ACC112 (cell line): ENCODE data around the gene ZNF256.
"Not testable (repeated sequence)": the region's sequence is repeated elsewhere in the genome, so short reads cannot be mapped to it uniquely, and the experiment has no call there.

Experiments used
- H2AFZ ChIP-seq: fragments of 200-600 bp; sonication (generic); one replicate; pipeline ENCODE4 v1.6.0; 2017; ENCODE audit warnings: antibody characterized with exemption, low read length; ENCODE audit not compliant: unreplicated experiment
- H3K27ac ChIP-seq: fragments of 200-600 bp; sonication (generic); 2 replicates; pipeline ENCODE4 v1.5.1; 2014; ENCODE audit warnings: low read depth, mild to moderate bottlenecking, antibody characterized with exemption, low read length, moderate library complexity
- H3K27me3 ChIP-seq: fragments of 200-600 bp; sonication (generic); 2 replicates; pipeline ENCODE4 v1.6.1; 2014; ENCODE audit warnings: mild to moderate bottlenecking, antibody characterized with exemption, low read length, moderate library complexity, mixed read lengths; ENCODE audit not compliant: insufficient read depth
- H3K36me3 ChIP-seq: fragments of 200-600 bp; sonication (generic); 2 replicates; pipeline ENCODE4 v1.6.1; 2016; ENCODE audit warnings: mild to moderate bottlenecking, antibody characterized with exemption, low read length, moderate library complexity, mixed read lengths; ENCODE audit not compliant: insufficient read depth
- H3K4me1 ChIP-seq: fragments of 200-600 bp; sonication (generic); one replicate; pipeline ENCODE4 v1.6.1; 2016; ENCODE audit warnings: low read length, mixed read lengths; ENCODE audit not compliant: insufficient read depth, unreplicated experiment, control insufficient read depth
- H3K4me3 ChIP-seq: fragments of 200-600 bp; sonication (generic); 2 replicates; pipeline ENCODE4 v1.5.1; 2014; ENCODE audit warnings: mild to moderate bottlenecking, low read depth, low read length
- H3K79me2 ChIP-seq: fragments of 200-600 bp; sonication (generic); one replicate; pipeline ENCODE4 v1.6.0; 2016; ENCODE audit warnings: low read length; ENCODE audit not compliant: control insufficient read depth, unreplicated experiment, insufficient read depth

The ZNF256 gene

DNA sequence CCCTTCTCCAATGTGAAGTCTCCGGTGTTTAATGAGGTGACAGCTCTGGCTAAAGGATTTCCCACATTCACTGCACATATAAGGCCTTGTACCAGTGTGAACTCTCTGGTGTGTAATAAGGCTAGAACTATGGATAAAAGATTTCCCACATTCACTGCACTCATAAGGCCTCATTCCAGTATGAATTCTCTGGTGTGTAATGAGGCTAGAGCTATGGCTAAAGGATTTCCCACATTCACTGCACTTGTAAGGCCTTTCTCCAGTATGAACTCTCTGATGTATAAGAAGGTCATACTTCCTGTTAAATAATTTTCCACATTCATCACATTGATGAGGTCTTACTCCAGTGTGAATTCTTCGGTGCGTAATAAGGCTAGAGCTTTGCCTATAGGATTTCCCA lies 5.9 kb downstream of the ZNF256 start:
- H2AFZ ChIP-seq, result no peak overlapping the region
- H3K4me3 ChIP-seq, result no peak overlapping the region
- no peaks in the 10 kb centered on the region for H3K4me1 ChIP-seq
- no peak overlapping the region for H3K27ac ChIP-seq
- peaks cover 37% of the 10 kb centered on the region for H3K79me2 ChIP-seq
- peaks cover 37% of the 10 kb centered on the region for H3K36me3 ChIP-seq
- H3K27me3 ChIP-seq, result no peaks in the 10 kb centered on the region

DNA sequence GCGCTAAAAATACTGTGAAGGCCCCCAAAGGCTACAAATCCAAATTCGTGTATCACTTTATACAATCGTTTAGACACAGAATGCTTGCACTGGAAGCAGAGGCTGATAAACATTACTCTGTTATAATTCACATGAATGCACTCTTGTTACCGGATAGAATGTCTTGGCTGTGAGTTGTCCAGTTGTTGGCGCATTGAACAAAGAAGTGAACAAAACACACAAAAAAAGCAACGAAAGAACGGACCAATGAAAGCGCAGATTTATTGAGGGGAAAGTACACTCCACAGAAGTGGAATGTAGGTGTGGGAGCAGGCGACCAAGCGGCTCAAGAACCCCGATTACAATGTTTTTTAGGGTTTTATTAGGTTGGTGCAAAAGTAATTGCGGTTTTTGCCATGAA lies 11.8 kb downstream of the ZNF256 start:
- Histone ChIP-seq H2AFZ (no peak overlapping the region), H3K79me2 (peaks cover 7% of the 10 kb centered on the region), H3K36me3 (peaks cover 19% of the 10 kb centered on the region), H3K27me3 (no peaks in the 10 kb centered on the region), H3K4me3 (peak overlapping the region; percentile 94; the same call in 1 of the 2 replicates), H3K4me1 (no peaks in the 10 kb centered on the region), H3K27ac (no peak overlapping the region)

DNA sequence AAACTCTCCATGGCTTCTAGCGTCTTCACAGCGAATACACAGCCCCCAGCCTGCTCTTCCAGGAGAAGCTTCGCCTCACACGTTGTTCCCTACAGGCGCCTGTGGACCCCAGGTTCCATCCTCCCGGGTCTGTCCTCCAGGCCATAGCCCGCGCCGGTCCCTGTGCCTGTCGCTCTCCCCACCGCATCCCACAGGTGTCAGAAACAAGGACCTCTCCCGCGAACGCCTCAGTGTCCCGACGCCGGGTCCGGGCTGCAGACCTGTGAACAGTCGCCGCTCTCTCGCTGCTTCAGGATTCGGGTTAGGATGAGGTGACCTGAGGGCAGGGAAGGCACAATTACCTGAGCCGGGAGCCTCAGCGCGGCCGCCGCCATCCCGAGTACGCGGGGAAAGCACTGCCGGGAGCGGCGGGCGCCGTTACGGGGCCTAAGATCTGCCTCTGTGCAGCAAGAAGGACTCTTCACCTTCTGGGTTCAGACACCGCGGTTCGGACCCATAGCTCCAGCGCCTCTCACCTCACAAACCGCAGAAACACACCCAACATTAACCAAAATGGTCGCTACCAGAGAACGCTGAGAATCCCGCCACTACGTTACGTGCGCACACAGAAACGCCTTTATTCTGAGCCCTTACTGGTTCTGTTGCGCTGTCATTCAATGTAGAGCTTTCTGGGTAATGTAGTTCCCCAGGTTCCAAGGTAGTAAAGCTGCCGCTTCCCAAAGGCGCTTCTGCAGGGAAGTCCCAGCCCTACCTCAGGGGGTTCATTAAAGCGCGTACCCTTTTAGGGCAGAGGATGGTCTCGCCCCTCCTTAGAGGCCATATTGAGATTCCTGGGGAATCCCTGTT lies 12.5 kb downstream of the ZNF256 start, which contains the start of gene ZNF418:
ZNF418 (minus strand) TSS at position 583 of the 846 bp plus-strand sequence. CDS start 1,580 bp downstream, outside the sequence.
- Histone ChIP-seq H3K4me3 (peak within 1 kb of the TSS; percentile 94), H3K79me2 (peaks cover 7% of the 10 kb centered on the region), H3K4me1 (no peaks in the 10 kb centered on the region), H3K27me3 (no peaks in the 10 kb centered on the region), H3K36me3 (peaks cover 24% of the 10 kb centered on the region), H2AFZ (peak within 1 kb of the TSS; percentile 97), H3K27ac (no peak within 1 kb of the TSS)

DNA sequence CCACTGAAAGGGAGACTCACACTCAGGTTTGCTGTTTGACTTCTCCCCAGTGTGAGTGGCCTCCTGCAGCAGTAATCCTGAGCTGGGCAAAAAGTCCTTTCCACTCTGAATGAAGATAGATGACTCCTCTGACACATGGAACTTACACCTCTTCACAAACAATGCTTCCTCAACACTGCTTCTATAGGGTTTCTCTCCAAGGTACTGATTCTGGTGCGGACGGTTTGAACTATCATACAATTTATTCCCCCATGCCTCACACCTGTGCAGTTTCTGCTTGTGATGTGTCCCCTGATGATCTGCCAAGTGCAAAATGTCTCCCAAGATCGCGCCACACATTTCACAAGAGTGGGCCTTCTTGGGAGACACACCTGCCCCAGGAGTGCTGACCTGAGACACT lies 19.9 kb downstream of the ZNF256 start:
- Histone ChIP-seq H3K4me1 (no peaks in the 10 kb centered on the region), H3K4me3 (no peak overlapping the region), H2AFZ (no peak overlapping the region), H3K36me3 (peaks cover 45% of the 10 kb centered on the region), H3K79me2 (no peaks in the 10 kb centered on the region), H3K27me3 (no peaks in the 10 kb centered on the region), H3K27ac (no peak overlapping the region)

DNA sequence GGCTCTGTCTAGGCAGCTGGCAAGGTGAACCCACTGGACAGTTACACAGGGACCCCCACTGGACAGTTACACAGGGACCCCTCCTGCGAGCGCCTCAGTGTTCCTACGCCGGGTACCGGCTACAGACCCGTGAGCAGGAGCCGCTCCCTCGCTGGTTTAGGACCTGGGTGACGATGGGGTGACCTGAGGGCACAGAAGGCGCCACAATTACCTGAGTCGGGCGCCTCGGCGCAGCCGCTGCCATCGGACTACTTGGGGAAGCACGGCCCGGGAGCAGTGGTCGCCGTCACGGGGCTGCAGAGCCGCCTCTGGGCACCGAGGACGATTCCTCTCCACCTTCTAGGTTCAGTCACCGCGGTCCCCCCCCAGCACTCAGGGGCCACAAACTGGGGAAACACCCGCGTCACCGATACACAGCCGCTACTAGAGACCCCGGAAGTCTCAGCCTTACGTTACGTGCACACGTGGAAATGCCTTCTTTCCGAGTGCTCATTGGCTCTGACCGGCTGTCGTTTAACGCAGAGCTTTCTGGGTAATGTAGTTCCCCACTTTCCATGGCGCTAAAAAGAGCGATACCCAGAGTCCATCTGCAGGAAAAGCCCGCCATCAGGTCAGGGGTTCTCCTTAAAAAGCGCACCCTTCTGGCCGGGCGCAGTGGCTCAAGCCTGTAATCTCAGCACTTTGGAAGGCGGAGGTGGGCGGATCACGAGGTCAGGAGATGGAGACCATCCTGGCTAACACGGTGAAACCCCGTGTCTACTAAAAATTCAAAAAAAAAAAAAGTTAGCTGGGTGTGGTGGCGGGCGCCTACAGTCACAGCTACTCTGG lies 31.1 kb downstream of the ZNF256 start, which contains the start of gene ZNF417:
ZNF417 (minus strand) TSS at position 425 of the 828 bp plus-strand sequence; CDS start at position 244, 181 bp downstream.
- H3K4me1 ChIP-seq, H3K27me3 ChIP-seq, H2AFZ ChIP-seq: not testable (repeated sequence)
- Histone ChIP-seq H3K36me3 (peaks cover 10% of the 10 kb centered on the region; the same call in 1 of the 2 replicates), H3K27ac (peak within 1 kb of the TSS; percentile 9; the same call in 1 of the 2 replicates), H3K79me2 (peaks cover 24% of the 10 kb centered on the region), H3K4me3 (peak within 1 kb of the TSS; percentile 97)

DNA sequence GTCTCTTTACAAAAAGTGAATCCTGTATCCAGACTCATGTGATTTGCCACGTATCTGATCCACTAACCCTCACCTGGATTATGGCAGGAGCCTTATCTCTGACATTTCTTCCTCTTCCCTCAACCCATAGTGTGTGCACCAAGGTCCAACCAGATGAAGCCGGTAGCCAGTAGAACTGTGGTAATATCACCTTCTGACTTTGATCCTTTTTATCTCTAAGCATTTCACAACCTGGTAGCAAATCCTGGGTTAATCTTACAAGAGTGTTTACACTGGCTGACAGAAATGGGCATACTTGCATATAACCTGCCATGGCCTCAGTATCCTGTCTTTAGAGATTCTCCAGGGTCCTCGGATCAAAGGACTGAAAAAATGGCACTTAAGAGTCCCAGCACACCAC lies 33.0 kb downstream of the ZNF256 start:
- Histone ChIP-seq H3K27me3 (no peaks in the 10 kb centered on the region), H3K79me2 (peaks cover 24% of the 10 kb centered on the region), H3K4me1 (no peaks in the 10 kb centered on the region), H3K36me3 (peaks cover 8% of the 10 kb centered on the region; the same call in 1 of the 2 replicates), H2AFZ (no peak overlapping the region), H3K4me3 (no peak overlapping the region), H3K27ac (no peak overlapping the region)

DNA sequence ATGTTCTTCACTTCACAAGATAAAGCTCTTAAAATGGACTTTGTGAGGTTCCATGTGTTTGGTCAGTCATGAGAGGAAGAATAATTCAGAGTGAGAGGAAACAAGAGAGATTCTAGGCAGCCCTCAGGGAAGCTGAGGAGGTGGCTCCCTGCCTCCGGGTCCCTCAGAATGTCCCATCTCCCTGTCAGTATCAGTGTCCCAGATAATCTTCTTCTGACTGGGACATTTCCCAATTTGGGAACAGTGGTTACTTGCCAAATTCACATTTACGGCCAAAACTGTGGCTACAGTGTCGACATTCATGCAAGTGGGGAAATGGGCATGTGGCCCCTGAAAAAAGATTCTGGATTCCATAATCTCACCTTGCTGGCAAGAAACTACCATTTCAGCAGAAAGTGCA lies 40.1 kb downstream of the ZNF256 start:
- Histone ChIP-seq H2AFZ (no peak overlapping the region), H3K36me3 (peaks cover 6% of the 10 kb centered on the region; the same call in 1 of the 2 replicates), H3K27me3 (no peaks in the 10 kb centered on the region), H3K4me3 (no peak overlapping the region), H3K4me1 (no peaks in the 10 kb centered on the region), H3K79me2 (no peaks in the 10 kb centered on the region), H3K27ac (no peak overlapping the region)

DNA sequence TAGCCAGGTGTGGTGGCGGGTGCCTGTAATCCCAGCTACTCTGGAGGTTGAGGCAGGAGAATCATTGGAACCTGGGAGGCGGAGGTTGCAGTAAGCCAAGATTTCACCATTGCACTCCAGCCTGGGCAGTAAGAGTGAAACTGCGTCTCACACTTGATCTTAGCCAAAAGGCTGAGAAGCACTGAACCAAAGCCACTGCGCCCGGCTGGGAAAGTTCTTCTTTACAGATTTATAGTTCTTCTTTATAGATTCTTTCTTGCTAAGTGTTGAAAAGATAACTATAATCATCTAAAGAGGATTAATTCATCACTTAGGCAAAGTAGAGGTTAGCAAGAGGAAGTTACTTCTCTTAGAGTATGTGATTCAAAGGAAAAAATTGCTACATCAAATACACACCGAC lies 42.2 kb downstream of the ZNF256 start:
- no peak overlapping the region for H3K4me3 ChIP-seq
- no peak overlapping the region for H2AFZ ChIP-seq

DNA sequence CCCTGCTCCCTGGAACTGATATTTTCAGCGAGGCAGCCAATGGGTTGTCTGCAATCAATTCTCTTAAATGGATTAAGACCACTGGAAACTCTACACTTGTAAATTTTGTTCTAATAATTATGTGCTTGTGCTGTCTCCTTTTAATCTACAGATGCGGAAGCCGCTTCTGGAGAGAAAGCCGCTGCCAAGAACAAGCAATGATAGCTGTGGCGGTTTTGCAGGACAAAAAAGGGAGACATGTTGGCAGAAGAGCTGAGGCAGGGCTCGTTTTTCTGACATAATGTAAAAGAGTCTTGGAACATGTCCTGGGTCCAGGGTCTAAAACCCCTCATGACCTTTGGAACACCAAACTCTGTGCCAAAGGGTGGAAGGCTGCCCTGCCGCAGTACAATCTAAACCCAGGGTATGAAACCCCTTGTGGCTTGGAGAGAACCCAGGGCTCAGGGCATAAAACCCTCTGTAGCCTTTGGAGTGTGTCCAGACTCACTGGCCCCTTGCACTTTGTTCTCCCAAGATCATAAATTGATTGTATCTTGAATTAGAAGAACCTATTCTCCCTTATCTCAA lies 43.8 kb downstream of the ZNF256 start:
- H3K27ac ChIP-seq, result no peak overlapping the region
- no peaks in the 10 kb centered on the region for H3K36me3 ChIP-seq
- H2AFZ ChIP-seq, result no peak overlapping the region
- no peaks in the 10 kb centered on the region for H3K27me3 ChIP-seq
- H3K4me3 ChIP-seq, result no peak overlapping the region
- no peaks in the 10 kb centered on the region for H3K79me2 ChIP-seq
- no peaks in the 10 kb centered on the region for H3K4me1 ChIP-seq

More for the DNA sequence above, 42.2 kb downstream of the ZNF256 start:
- no peaks in the 10 kb centered on the region for H3K27me3 ChIP-seq
- no peaks in the 10 kb centered on the region for H3K79me2 ChIP-seq
- no peaks in the 10 kb centered on the region for H3K36me3 ChIP-seq
- no peaks in the 10 kb centered on the region for H3K4me1 ChIP-seq
- no peak overlapping the region for H3K27ac ChIP-seq

DNA sequence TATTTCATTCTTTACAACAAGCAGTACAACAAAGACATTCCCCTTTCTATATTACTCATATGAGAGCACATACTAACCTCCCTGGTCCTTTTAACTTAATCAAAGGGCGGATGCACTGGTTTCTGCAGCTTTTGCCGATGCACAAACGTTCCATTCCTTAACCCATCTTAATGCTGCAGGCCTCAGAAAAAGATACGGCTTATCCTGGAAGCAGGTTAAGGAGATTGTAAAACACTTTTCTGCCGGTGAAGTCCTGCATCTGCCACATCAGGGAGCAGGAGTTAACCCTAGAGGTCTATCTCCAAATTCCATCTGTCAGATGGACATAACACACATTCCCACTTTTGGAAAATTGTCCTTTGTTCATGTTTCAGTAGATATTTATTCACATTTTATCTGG lies 47.2 kb downstream of the ZNF256 start:
- H3K79me2 ChIP-seq, result no peaks in the 10 kb centered on the region
- H3K4me3 ChIP-seq, result no peak overlapping the region
- no peak overlapping the region for H2AFZ ChIP-seq
- H3K27me3 ChIP-seq, result no peaks in the 10 kb centered on the region
- H3K27ac ChIP-seq, result no peak overlapping the region
- no peaks in the 10 kb centered on the region for H3K4me1 ChIP-seq
- no peaks in the 10 kb centered on the region for H3K36me3 ChIP-seq
